Measurements from ENCODE around the gene TRABD2A. TPM values are rescaled to one million over a fixed set of nuclear protein-coding genes. Genes with fewer than 3 reads are reported as not detected.

Gene TRABD2A
- total RNA-seq, 5 donors from 2014 or later (not counting 1 experiment from before 2014, with no cell fraction given), result 77.3 to 219 (median 106) TPM

DNA sequence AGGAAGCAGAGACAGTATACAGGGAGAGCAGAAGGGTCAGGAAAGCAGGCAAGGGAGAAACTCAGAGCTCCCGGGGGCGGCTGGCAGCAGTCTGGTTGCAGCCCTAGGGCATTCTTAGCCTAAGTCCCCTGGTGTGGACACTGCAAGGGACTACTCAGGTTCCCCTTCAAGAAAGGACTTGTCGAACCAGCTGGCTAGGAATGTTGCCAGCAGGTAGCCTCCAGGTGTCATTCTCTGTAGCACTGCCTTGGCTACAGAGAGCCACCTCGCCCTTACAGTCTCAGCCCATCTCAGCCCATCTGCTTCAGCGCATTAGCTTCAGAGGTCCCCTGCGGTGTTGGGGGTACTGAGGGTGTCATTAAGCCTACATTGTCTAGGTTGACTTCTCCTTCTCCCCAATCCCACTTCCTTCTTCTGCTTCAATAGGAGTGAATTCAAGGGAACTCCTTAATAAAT is 13.3 kb upstream of the TRABD2A start:
- Mint-ChIP-seq H3K27me3 (no peaks in the 10 kb centered on the region), H3K9me3 (no peaks in the 10 kb centered on the region), H3K36me3 (no peaks in the 10 kb centered on the region), H3K4me1 (peaks cover 56 to 70% (median 56%) of the 10 kb centered on the region in 3 donors), H3K27ac (peak overlapping the region; percentile 96 to 97), H3K4me3 (peak overlapping the region in 2 of 3 donors; percentile 59 to 64)
- peak overlapping the region; percentile 82 for H3K27ac ChIP-seq (ENCODE audit: low read length)
- no peak overlapping the region for H3K4me3 ChIP-seq (ENCODE audit: control insufficient read depth in 1 of 2, extremely low read depth in 1 of 2, low read length in 1 of 2)
- CTCF ChIA-PET, result interaction anchor here (0.6 to 1.5 kb wide), 4 partner anchors 8 to 380 kb away, joined by 3 to 4 read pairs (median 4); no protein-coding TSS in a partner anchor
- no peaks in the 10 kb centered on the region for H3K9me3 ChIP-seq
- no peaks in the 10 kb centered on the region for H3K36me3 ChIP-seq (ENCODE audit: control insufficient read depth in 2 of 2, extremely low read depth in 1 of 2, insufficient read depth in 1 of 2, low read length in 1 of 2)
- POLR2A ChIA-PET, result interaction anchor here (0.5 to 0.8 kb wide), 2 partner anchors 12 kb away, joined by 3 read pairs; no protein-coding TSS in a partner anchor
- DNase-seq (no peak), ATAC-seq (replicated peaks in 1 of 4) (no peak)
- no peaks in the 10 kb centered on the region for H3K27me3 ChIP-seq (replicated peaks in 1 of 2; ENCODE audit: control insufficient read depth in 2 of 2, extremely low read depth in 1 of 2, insufficient read depth in 2 of 2, low read length in 1 of 2)
- peaks cover 32 to 48% of the 10 kb centered on the region in 2 experiments for H3K4me1 ChIP-seq (ENCODE audit: control insufficient read depth in 1 of 2, extremely low read depth in 1 of 2, insufficient read depth in 2 of 2, low read length in 2 of 2)
- 86% methylated on average over 1 of the region's 6 CpGs for whole genome bisulfite sequencing (ENCODE audit: insufficient coverage)

DNA sequence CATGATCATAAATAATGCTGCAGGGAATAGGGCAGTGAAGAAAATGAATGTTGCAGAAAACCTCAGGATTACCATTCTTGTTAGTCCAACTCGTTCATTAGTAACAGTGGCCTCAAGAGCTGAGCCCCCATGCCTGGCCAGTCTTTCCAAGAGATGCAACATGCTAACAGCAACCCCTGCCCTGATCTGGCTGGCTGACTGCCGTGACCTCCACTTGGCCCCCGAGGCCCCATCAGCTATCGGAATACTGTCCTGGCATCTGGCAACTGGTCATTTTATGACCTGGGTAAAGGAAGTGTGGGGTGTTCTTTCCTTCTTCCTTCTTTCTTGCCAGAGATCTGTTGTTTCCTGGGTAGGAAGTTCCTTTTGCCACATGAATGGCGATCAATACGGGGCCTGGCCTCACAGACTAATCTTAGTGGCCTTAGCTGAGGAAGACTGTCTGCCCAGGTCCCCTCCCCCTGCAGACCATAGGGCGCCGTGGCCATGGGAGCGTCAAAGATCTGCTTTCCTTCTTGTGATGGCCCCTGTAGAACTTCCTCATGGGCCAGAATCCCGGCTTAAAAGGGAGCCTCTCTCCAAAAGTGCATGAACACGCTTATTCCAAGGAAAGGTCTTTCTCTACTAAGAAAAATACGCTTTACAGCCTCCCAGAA is 10.6 kb upstream of the TRABD2A start:
- Histone ChIP-seq H3K27me3 (replicated peaks in 1 of 2; ENCODE audit: control insufficient read depth in 2 of 2, extremely low read depth in 1 of 2, insufficient read depth in 2 of 2, low read length in 1 of 2) (no peaks in the 10 kb centered on the region), H3K36me3 (ENCODE audit: control insufficient read depth in 2 of 2, extremely low read depth in 1 of 2, insufficient read depth in 1 of 2, low read length in 1 of 2) (no peaks in the 10 kb centered on the region), H3K9me3 (no peaks in the 10 kb centered on the region), H3K4me3 (ENCODE audit: control insufficient read depth in 1 of 2, extremely low read depth in 1 of 2, low read length in 1 of 2) (no peak overlapping the region), H3K4me1 (ENCODE audit: control insufficient read depth in 1 of 2, extremely low read depth in 1 of 2, insufficient read depth in 2 of 2, low read length in 2 of 2) (peaks cover 28 to 45% of the 10 kb centered on the region in 2 experiments), H3K27ac (ENCODE audit: low read length) (no peak overlapping the region)
- Mint-ChIP-seq H3K4me3 (no peak overlapping the region), H3K4me1 (peaks cover 50 to 72% (median 60%) of the 10 kb centered on the region in 3 donors), H3K27me3 (no peaks in the 10 kb centered on the region), H3K27ac (peak overlapping the region in 1 of 2 donors; percentile 52), H3K9me3 (no peaks in the 10 kb centered on the region), H3K36me3 (no peaks in the 10 kb centered on the region)
- POLR2A ChIA-PET, result no interaction called here
- ATAC-seq (replicated peaks in 1 of 4) (no peak), DNase-seq (no peak)
- CTCF ChIA-PET, result interaction anchor here in 1 of 2 donors (1.7 kb wide), 1 partner anchor 34 kb away, joined by 5 read pairs; no protein-coding TSS in a partner anchor
- 98% methylated on average over 5 of the region's 12 CpGs for WGBS (ENCODE audit: insufficient coverage)

DNA sequence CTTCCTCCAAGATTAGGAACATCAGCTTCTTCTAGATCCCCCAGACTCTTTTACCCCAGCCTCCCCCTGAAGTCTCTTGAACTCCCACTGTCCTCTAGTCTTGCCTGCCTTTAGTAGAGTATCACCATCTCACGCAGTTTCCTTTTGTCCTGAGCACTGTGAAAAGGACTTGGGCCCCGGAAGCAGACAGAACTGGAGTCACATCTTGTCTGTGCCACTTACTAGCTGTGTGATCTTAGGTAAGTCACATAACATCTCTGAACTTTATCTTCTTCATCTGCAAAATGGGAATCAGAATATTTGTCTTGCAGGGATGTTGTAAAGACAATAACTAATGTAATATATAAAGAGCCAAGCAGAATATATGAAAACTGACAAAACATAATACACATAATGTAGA is 8.4 kb upstream of the TRABD2A start:
- no peaks in the 10 kb centered on the region for H3K9me3 Mint-ChIP-seq

DNA sequence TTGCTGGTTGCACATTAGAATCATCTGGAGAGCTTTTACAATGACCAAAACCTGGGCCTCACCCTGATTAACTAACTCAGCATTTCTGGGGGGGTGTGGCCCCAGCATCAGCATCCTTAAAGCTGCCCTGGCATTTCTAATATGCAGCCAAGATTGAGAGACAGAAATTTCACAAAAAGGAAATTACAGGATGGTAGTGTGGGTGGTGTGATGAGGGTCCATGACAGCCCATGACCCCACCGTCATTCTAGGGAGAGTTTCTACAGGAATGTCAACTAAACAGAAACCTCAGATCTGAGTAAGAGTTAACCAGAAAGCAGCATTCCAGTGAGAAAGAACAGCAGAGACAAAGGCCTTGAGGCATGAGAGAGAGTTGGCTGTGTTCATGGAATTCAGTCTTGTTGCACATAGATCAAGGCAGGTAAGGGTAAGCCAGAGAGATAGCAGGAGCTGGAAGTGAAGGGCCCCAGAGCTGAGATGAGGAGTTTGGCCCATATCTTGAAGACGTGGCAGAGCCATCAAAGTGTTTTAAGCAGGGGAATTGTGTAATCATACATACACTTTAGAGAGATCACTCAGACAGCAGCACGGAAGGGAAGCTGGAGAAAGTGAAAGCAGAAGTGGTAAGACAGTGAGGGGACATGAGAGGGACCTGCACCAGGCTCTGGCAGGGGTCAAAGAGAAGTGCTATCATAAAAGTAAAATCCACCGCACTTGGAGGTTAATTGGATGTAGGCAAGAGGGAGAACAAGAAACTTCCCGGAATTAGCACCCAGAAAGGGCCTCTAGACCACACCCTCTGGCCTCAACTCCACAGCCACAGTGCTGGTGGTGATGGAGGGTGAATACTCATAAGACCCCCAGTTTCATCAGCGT is 7.8 kb upstream of the TRABD2A start:
- WGBS (ENCODE audit: insufficient coverage), result 0% methylated on average over 1 of the region's 6 CpGs
- no peaks in the 10 kb centered on the region for H3K36me3 ChIP-seq (ENCODE audit: control insufficient read depth in 2 of 2, extremely low read depth in 1 of 2, insufficient read depth in 1 of 2, low read length in 1 of 2)
- peaks cover 14 to 23% of the 10 kb centered on the region in 2 experiments for H3K4me1 ChIP-seq (ENCODE audit: control insufficient read depth in 1 of 2, extremely low read depth in 1 of 2, insufficient read depth in 2 of 2, low read length in 2 of 2)
- Mint-ChIP-seq H3K36me3 (no peaks in the 10 kb centered on the region), H3K4me1 (peaks cover 43 to 56% (median 48%) of the 10 kb centered on the region in 3 donors), H3K9me3 (no peaks in the 10 kb centered on the region), H3K4me3 (peak overlapping the region; percentile 70 to 78 (median 72)), H3K27me3 (no peaks in the 10 kb centered on the region), H3K27ac (peak overlapping the region; percentile 99)
- DNase-seq (peak in 22 of 35 experiments; percentile 27 to 79 (median 46)), ATAC-seq (replicated peaks in 1 of 4) (peak; percentile 96 to 97 (median 96))
- peak overlapping the region; percentile 96 for H3K27ac ChIP-seq (ENCODE audit: low read length)
- no peaks in the 10 kb centered on the region for H3K9me3 ChIP-seq
- no peaks in the 10 kb centered on the region for H3K27me3 ChIP-seq (replicated peaks in 1 of 2; ENCODE audit: control insufficient read depth in 2 of 2, extremely low read depth in 1 of 2, insufficient read depth in 2 of 2, low read length in 1 of 2)
- POLR2A ChIA-PET, result interaction anchor here (0.5 to 1.9 kb wide), 11 partner anchors 11 to 401 kb away, joined by 3 to 15 read pairs (median 5); partner anchors contain the start of gene TMSB10 (in 1 of the 2)
- H3K4me3 ChIP-seq (ENCODE audit: control insufficient read depth in 1 of 2, extremely low read depth in 1 of 2, low read length in 1 of 2), result peak overlapping the region; percentile 45 to 60
- CTCF ChIA-PET, result interaction anchor here (0.5 to 4.5 kb wide), 17 partner anchors 9 to 998 kb away, joined by 3 to 31 read pairs (median 4); no protein-coding TSS in a partner anchor

More for the DNA sequence above, 8.4 kb upstream of the TRABD2A start:
- POLR2A ChIA-PET, result interaction anchor here (0.5 to 1.9 kb wide), 10 partner anchors 9 to 402 kb away, joined by 3 to 15 read pairs (median 4); partner anchors contain the start of gene TMSB10 (in 1 of the 2)
- no peaks in the 10 kb centered on the region for H3K9me3 ChIP-seq
- Mint-ChIP-seq H3K4me3 (peak overlapping the region; percentile 70 to 78 (median 72)), H3K27ac (peak overlapping the region; percentile 99), H3K36me3 (no peaks in the 10 kb centered on the region), H3K4me1 (peaks cover 43 to 55% (median 47%) of the 10 kb centered on the region in 3 donors), H3K27me3 (no peaks in the 10 kb centered on the region)
- WGBS (ENCODE audit: insufficient coverage), result 13% methylated on average over 1 of the region's 2 CpGs
- peak; percentile 19 to 35 (median 28) for ATAC-seq (replicated peaks in 1 of 4)
- DNase-seq, result peak in 1 of 35 experiments; percentile 47
- H3K4me3 ChIP-seq (ENCODE audit: control insufficient read depth in 1 of 2, extremely low read depth in 1 of 2, low read length in 1 of 2), result peak overlapping the region; percentile 45 to 60
- CTCF ChIA-PET, result interaction anchor here (0.6 to 4.5 kb wide), 12 partner anchors 9 to 997 kb away, joined by 3 to 31 read pairs (median 4); no protein-coding TSS in a partner anchor
- H3K27ac ChIP-seq (ENCODE audit: low read length), result peak overlapping the region; percentile 96
- H3K36me3 ChIP-seq (ENCODE audit: control insufficient read depth in 2 of 2, extremely low read depth in 1 of 2, insufficient read depth in 1 of 2, low read length in 1 of 2), result no peaks in the 10 kb centered on the region
- peaks cover 19 to 29% of the 10 kb centered on the region in 2 experiments for H3K4me1 ChIP-seq (ENCODE audit: control insufficient read depth in 1 of 2, extremely low read depth in 1 of 2, insufficient read depth in 2 of 2, low read length in 2 of 2)
- H3K27me3 ChIP-seq (replicated peaks in 1 of 2; ENCODE audit: control insufficient read depth in 2 of 2, extremely low read depth in 1 of 2, insufficient read depth in 2 of 2, low read length in 1 of 2), result no peaks in the 10 kb centered on the region

DNA sequence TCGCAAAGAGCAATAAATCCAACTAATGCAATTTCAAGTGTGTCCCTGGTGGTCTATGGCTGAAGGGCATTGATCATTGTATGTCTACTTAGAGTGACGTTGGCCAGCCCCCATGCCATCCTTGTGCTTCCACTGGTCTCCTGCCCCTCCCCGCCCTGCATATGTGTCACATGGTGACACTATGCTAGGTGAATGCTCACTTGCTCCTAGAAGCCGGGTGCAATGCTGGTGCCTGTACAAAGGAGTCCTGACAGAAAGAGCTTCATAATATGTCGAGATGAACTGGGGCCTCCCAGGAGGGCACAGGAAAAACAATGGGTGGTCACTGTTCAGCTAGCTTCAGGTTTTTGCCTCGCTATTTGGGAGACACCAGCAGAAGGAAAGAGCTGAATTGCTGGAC is 5.9 kb upstream of the TRABD2A start:
- H3K4me1 ChIP-seq (ENCODE audit: control insufficient read depth in 1 of 2, extremely low read depth in 1 of 2, insufficient read depth in 2 of 2, low read length in 2 of 2), result peaks cover 16 to 28% of the 10 kb centered on the region in 2 experiments
- no peaks in the 10 kb centered on the region for H3K9me3 ChIP-seq
- peak overlapping the region; percentile 90 to 99 for H3K27ac Mint-ChIP-seq
- ChIA-PET POLR2A (interaction anchor here in 1 of 2 donors (1.3 kb wide), 1 partner anchor 20 kb away, joined by 3 read pairs; no protein-coding TSS in a partner anchor), CTCF (interaction anchor here (0.6 to 4.5 kb wide), 5 partner anchors 9 to 361 kb away, joined by 3 to 31 read pairs (median 9); no protein-coding TSS in a partner anchor)
- H3K27me3 Mint-ChIP-seq, result no peaks in the 10 kb centered on the region
- WGBS (ENCODE audit: insufficient coverage), result 99% methylated on average over 5 of the region's 6 CpGs
- no peaks in the 10 kb centered on the region for H3K36me3 Mint-ChIP-seq
- H3K36me3 ChIP-seq (ENCODE audit: control insufficient read depth in 2 of 2, extremely low read depth in 1 of 2, insufficient read depth in 1 of 2, low read length in 1 of 2), result no peaks in the 10 kb centered on the region
- H3K27me3 ChIP-seq (replicated peaks in 1 of 2; ENCODE audit: control insufficient read depth in 2 of 2, extremely low read depth in 1 of 2, insufficient read depth in 2 of 2, low read length in 1 of 2), result no peaks in the 10 kb centered on the region
- H3K4me3 Mint-ChIP-seq, result no peak overlapping the region
- ATAC-seq (replicated peaks in 1 of 4) (no peak), DNase-seq (no peak)
- H3K4me1 Mint-ChIP-seq, result peaks cover 58 to 71% (median 60%) of the 10 kb centered on the region in 3 donors
- peak overlapping the region; percentile 6 for H3K27ac ChIP-seq (ENCODE audit: low read length)
- H3K9me3 Mint-ChIP-seq, result no peaks in the 10 kb centered on the region
- no peak overlapping the region for H3K4me3 ChIP-seq (ENCODE audit: control insufficient read depth in 1 of 2, extremely low read depth in 1 of 2, low read length in 1 of 2)

Measured in T-cell (primary cell).